CD4-positive, alpha-beta T cell treated with Interleukin-6 for 4 hours (primary cell): ENCODE measurements around the gene SPECC1.
"Not testable (repeated sequence)": the region's sequence is repeated elsewhere in the genome, so short reads cannot be mapped to it uniquely, and the experiment has no call there.

Experiments
- DNase-seq: peaks from one replicate; pipeline ENCODE4 v3.0.0-alpha.2; 2020; ENCODE audit warnings: mixed read lengths

Gene SPECC1

DNA sequence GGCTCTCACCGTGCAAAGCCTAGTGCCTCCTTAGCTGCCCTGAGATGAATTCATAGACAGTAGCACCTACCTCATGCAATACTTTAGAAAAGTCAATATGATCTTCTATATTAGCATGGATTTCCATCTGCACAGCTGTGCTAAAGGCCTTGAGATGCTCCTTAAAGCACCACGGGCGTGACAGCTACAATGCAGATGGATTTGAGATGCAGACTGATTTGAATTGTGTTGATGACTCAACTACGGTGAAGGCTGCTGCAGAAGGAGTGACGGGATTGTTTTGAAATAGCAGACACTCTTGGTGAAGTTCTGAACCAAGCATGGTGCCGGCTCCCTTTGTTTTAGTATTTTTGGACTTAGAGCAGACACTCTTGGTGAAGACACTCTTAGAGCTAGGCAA lies 88.2 kb downstream of the SPECC1 start:
- DNase-seq, result no peak

DNA sequence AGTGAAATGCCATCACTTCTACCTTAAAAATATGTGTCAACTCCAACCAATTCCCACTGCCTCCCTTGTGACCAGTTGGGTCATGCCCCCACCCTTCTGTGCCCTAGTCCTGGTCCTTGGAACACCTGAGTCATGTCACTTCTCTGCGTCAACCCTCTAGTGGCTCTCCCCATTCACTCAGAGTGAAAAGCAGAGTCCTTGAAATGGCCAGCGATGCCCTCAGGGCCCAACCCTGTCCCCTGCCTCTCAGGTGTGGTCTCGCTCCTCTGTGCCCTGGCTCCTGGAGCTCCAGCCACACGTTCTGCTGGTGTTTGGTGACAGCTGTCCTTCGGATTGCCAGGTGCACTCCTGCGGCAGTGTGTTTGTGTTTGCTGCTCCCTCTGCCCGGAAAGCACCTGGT lies 89.2 kb downstream of the SPECC1 start:
- no peak for DNase-seq

GRCh38 chr17:20100806-20101205 lies 91.6 kb downstream of the SPECC1 start:
- not testable (repeated sequence) for DNase-seq

DNA sequence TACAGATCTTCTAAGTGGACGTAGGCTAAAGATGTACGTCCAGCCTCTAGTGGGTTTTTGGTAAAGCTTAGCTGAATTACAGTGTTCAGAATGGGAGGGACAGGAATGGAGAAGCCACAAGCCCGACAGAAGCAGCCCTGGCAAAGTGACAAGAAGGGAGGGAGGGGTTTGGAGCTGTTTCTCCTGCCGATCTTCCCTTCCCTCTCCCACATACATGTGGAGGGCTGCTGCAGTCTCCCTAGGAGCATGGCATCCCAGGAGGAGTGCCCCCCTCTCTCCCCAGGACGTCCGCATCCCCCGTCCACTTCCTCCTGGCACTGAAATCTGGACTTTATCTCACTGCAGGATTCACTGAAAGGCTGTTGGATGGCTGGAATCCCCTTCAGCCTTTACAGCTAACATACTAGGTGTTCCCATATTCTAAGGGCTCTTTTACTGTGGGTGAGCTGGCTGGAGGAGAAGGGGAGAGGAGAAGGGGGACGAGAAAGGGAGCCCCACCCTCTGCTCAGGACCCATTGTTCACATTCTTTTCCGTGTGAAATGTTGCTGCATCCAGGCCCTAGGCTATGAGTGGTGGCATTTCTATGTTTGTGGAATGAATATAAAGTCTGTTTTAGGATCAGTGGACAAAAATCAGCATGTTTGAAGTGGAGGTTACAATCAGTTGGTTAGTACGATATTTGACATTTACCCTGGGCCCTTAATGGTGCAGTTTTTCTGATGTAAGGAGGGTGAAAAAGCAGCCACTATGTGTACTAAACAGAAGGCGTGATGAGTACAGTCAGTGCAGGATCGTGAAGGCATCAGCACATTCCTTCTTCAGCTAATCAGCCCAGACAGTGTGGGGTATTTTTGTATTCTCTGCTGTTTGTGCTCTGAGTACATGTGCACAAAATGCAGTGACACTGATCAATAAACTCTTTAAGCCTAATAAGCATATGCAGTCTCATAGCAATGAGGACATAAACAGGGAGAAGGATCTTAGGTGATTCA lies 94.6 kb downstream of the SPECC1 start:
- no peak for DNase-seq

DNA sequence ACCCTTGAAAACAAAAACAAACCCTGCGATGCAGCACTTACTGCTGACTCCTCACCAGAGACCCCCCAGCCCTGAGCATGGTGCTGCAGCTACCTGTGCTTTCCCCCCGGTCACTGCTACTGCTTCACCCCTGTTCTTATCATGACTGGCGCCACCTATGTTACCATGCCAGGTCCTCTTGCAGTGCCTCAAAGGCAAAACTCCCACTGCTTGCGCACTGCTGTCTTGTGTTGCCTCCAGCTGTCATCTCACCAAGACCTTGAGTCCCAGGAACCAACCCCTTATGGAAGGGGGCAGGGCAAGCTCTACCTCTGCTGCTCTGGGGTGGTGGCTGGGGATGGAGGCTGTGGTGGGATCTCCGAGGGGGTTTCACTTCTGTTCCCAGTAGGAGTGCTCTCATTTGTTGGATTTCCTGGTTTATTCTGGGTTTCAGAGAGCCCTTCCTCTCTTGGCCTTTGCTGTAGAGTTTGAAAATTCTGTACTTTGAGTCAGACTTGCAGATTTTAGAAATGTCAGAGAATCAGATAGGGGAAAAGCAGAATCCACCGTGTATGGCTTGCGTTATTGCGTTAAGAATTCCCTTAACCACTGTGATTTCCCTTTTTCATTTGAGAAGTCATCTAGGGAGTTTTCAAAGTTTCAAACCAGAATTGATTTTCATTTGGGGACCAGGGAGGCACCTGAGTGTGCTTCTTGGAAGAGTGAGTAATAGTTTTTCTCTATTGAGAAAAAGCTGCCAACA lies 96.6 kb downstream of the SPECC1 start:
- no peak for DNase-seq

DNA sequence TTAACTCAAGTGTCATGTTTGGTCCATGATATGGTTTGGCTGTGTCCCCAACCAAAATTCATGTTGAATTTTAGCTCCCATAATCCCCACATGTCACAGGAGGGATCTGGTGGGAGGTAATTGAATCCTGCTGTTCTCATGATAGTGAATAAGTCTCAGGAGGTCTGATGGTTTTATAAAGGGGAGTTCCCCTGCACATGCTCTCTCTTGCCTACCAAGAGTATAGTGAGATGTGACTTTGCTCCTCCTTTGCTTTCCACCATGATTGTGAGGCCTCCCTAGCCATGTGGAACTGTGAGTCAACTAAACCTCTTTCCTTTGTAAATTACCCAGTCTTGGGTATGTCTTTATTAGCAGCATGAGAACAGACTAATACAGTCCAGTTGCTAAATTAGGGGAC lies 97.3 kb downstream of the SPECC1 start:
- DNase-seq, result not testable (repeated sequence)

DNA sequence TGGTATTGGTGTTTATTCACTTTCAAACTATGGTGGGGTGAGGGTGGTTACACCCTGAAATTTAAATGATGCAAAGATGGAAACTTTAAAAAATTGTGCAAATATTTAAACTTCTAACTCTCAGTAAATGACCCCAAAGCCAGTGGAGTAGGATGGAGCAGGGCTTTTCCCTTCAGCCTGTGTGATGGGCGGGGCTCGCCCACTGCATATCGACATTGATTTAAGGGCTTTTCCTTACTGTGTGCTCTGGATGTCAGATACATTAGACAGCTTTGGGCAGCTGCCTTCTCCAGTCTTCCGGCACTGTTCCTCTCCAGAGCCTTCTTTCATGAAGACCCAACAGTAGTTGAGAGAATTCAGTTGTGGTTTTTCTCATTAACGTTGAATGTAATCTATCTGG lies 99.9 kb downstream of the SPECC1 start:
- no peak for DNase-seq

GRCh38 chr17:20111538-20111937 lies 102.4 kb downstream of the SPECC1 start:
- no peak for DNase-seq

- no peak for DNase-seq
These were observed 105.3 kb downstream of the SPECC1 start for GRCh38 chr17:20114466-20114865.

DNA sequence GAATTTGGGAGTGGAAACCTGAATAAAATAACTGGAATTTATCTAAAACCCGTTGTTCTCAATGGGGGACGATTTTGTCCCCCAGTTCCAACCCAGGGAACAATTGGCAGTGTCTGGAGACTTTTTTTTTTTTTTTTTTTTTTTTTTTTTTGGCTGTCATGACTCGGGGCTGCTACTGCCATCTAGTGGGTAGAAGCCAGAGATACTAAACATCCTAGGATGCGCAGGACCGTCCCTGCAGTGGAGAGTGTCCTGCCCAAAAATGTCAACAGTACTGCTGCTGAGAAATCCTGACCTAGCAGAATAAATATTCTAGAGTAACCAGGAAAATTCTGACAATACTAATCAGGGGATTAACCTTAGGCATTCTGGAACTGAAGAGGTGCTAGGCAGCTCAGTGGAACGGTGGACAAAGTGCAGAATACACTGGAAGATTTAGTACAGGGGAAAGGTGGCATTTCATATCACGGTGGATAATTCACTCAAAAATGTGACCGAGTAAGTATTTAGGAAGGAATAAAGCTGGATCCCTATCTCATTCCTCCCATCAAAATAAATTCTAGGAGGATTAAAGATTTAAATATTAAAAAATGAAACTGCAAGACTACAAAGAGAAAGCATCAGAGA lies 107.6 kb downstream of the SPECC1 start:
- DNase-seq, result peak; percentile 62

DNA sequence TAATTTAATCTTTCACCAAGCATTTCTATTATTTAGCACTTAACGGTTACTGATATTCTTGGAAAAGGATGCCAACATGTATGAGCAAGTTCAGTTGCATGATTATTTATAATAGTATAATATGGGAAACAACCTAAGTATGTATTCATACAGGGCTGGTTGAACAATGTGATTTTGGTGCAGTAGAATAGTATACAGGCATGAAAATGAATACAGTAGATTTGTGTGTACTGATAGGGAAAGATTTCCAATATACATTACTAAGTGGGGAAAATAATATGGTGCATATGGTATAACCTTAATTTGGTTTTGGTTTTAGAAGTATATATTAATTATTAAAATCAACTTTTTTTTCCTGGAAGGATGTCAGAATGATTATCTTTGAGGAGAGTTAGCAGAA lies 109.1 kb downstream of the SPECC1 start:
- DNase-seq, result no peak

GRCh38 chr17:20120836-20121235 lies 111.7 kb downstream of the SPECC1 start:
- DNase-seq, result no peak

DNA sequence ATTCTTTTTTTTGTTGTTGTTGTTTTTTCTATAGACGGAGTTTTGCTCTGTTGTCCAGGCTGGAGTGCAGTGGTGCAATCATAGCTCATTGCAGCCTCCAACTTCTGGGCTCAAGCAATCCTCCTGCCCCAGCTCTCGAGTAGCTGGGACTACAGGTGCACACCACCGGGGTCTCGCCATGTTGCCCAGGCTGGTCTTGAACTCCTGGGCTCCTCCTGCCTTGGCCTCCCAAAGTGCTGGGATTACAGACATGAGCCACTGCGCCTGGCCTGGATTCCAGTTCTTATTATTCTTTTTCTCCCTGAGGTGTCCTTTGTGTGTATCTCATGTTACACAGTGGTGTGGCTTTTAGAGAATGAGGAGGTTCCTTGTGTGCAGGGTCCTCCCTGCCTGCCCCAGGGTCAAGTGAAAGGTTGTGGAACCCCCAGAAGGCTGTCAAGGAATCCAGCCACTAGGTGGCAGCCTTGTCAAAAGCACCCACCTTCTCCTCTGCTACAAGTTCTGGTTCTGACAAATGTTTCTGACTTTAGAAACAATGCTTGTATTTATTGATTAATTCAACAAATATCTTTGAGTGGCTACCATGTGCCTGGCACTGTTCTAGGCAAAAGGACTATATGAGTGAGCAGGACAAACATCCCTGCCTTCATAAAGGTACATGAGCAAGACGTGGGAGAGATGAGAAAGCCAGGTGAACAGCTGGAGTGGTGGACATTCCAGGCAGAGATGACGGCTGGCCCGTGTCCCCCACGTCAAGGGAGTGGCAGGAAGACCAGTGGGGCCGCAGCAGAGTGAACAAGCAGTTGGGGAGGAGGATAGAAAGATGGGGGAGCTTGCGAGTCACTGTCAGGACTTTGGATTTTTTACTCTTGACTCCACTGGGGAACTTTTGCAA lies 112.4 kb downstream of the SPECC1 start:
- DNase-seq, result peak; percentile 78

DNA sequence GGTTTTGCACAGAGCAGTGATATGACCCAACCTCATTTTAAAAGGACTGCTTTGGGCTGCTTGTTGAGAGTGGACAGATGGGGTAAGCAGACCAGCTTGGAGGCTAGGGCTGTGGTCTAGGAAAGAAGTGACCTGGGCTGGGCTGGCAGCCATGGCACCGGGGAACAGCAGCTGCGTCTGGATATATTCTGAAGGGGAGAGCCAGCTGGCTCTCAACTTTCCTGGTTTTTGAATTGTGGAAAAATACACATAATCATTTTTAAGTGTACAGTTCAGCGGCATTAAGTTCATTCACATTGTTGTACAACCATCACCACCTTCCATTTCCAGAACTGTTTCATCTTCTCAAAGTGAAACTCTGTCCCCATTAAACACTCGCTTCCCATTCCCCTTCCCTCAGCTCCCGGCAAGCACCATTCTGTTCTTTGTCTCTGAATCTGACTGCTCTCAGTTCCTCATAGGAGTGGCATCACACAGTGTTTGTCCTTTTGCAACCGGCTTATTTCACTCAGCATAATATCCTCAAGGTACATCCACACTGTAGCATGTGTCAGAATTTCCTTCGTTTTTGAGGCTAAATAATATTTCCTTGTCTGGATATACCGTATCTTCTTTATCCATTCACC lies 113.2 kb downstream of the SPECC1 start:
- no peak for DNase-seq

DNA sequence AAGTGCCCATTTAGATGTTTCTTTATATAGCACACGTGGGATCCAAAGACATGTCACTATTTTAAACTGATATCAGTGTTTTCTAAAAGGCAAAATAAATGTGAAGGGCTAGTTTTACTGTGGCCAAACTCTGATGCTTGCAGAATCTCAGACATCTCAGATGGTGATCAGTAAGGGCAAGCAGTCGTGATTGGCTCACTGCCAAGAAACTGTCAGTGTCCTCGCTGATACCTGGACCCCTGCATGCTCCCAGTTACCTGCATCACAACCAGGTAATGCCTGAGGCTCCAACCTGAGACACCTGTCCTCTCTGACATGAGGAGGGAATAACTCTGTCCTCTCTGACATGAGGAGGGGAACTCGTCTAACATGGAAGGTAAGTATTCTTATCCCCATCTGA lies 114.0 kb downstream of the SPECC1 start:
- no peak for DNase-seq

- DNase-seq, result no peak
These were observed 116.6 kb downstream of the SPECC1 start for GRCh38 chr17:20125724-20126123.

DNA sequence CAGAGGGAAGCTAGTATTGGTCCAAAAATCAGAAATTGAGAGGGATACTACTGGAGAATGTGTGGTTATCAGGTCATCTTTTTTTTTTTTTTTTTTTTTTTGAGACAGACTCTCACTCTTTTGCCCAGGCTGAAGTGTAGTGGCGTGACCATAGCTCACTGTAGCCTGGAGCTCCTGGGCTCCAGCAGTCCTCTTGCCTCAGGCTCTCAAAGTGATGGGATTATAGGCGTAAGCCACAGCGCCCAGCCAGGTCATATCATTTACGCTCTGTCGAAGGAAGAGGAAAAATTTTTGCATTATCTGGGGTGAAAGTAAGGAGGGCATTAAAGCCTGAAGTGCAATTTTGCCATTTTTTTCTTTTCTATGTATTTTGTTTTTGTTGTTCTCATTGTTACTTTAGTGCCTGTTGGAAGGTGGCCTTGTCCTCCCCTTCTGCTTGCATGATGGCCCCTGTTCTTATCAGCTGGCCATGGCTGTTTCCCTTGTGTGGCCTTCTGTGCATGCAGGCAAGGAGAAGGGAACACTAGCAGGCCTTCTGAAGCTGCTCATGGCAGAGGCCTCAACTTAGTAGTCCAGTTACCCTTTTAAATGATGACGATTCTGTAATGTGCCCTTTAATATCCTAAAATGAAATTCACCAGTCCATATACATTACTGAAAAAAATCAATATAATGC lies 118.3 kb downstream of the SPECC1 start:
- no peak for DNase-seq

- DNase-seq, result no peak
These were observed 119.0 kb downstream of the SPECC1 start for GRCh38 chr17:20128036-20128667.

- DNase-seq, result no peak
These were observed 124.4 kb downstream of the SPECC1 start for GRCh38 chr17:20133517-20133916.

GRCh38 chr17:20141198-20141972 lies 132.2 kb downstream of the SPECC1 start:
- DNase-seq, result no peak
